Measurements from ENCODE around the gene TMEM121B. TPM values are rescaled to one million over a fixed set of nuclear protein-coding genes. Genes with fewer than 3 reads are reported as not detected.

TMEM121B gene
- total RNA-seq, 1 donor from 2014 or later, result 0.48 TPM

DNA sequence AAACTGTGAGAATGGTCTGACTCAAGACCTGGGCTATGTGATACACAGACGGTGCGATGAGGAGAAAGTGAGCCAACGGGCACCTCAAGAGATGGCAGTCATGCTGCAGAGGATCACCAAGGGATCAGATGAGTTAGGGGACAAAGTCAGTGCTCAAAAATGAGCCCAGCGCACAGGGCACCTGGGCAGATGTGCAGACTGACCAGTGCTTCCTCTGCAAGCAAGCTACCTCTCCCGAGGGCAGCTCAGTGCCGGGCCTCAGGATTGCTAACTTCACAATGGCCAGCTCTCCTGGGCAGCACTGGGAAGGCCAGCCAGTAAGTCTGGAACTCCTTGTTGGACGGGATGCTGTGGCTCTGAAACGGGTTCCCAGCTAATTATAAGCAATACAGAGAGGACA lies 22.7 kb upstream of the TMEM121B start:
- Mint-ChIP-seq H3K27ac (ENCODE audit: unreplicated experiment) (no peak overlapping the region), H3K27me3 (ENCODE audit: unreplicated experiment) (no peaks in the 10 kb centered on the region), H3K9me3 (ENCODE audit: unreplicated experiment) (no peaks in the 10 kb centered on the region), H3K4me3 (ENCODE audit: unreplicated experiment) (no peak overlapping the region), H3K4me1 (ENCODE audit: unreplicated experiment) (no peaks in the 10 kb centered on the region), H3K36me3 (ENCODE audit: unreplicated experiment) (peaks cover 7% of the 10 kb centered on the region)
- DNase-seq (ENCODE audit: extremely low spot score, unreplicated experiment), result no peak
- TF ChIP-seq, protein P1, sequence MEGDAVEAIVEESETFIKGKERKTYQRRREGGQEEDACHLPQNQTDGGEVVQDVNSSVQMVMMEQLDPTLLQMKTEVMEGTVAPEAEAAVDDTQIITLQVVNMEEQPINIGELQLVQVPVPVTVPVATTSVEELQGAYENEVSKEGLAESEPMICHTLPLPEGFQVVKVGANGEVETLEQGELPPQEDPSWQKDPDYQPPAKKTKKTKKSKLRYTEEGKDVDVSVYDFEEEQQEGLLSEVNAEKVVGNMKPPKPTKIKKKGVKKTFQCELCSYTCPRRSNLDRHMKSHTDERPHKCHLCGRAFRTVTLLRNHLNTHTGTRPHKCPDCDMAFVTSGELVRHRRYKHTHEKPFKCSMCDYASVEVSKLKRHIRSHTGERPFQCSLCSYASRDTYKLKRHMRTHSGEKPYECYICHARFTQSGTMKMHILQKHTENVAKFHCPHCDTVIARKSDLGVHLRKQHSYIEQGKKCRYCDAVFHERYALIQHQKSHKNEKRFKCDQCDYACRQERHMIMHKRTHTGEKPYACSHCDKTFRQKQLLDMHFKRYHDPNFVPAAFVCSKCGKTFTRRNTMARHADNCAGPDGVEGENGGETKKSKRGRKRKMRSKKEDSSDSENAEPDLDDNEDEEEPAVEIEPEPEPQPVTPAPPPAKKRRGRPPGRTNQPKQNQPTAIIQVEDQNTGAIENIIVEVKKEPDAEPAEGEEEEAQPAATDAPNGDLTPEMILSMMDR (IDR thresholded peaks at IDR 0.05), result no peak

DNA sequence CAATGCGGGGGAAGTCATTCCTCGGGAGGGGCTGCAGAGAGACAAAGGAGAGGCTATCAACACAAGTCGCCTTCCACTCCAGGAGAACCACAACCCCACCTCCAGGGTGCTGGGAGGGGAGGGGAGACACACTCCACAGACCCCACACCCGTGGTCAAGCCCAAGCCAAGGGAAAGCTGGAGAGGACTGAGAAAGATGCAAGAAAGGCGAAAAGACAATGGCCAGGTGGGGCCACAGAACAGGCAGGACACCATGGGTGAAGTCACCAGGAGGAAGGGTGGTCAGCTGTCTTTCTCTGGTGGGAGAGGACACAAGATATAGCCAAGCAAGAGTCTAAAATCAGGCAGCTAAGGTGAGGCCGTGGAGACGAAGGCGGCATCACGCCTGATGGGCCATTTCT lies 21.9 kb upstream of the TMEM121B start:
- H3K4me1 Mint-ChIP-seq (ENCODE audit: unreplicated experiment), result no peaks in the 10 kb centered on the region
- H3K36me3 Mint-ChIP-seq (ENCODE audit: unreplicated experiment), result peaks cover 9% of the 10 kb centered on the region
- no peak overlapping the region for H3K4me3 Mint-ChIP-seq (ENCODE audit: unreplicated experiment)
- H3K9me3 Mint-ChIP-seq (ENCODE audit: unreplicated experiment), result no peaks in the 10 kb centered on the region
- no peaks in the 10 kb centered on the region for H3K27me3 Mint-ChIP-seq (ENCODE audit: unreplicated experiment)
- no peak for DNase-seq (ENCODE audit: extremely low spot score, unreplicated experiment)
- TF ChIP-seq, protein P1 (IDR thresholded peaks at IDR 0.05), result no peak
- no peak overlapping the region for H3K27ac Mint-ChIP-seq (ENCODE audit: unreplicated experiment)

DNA sequence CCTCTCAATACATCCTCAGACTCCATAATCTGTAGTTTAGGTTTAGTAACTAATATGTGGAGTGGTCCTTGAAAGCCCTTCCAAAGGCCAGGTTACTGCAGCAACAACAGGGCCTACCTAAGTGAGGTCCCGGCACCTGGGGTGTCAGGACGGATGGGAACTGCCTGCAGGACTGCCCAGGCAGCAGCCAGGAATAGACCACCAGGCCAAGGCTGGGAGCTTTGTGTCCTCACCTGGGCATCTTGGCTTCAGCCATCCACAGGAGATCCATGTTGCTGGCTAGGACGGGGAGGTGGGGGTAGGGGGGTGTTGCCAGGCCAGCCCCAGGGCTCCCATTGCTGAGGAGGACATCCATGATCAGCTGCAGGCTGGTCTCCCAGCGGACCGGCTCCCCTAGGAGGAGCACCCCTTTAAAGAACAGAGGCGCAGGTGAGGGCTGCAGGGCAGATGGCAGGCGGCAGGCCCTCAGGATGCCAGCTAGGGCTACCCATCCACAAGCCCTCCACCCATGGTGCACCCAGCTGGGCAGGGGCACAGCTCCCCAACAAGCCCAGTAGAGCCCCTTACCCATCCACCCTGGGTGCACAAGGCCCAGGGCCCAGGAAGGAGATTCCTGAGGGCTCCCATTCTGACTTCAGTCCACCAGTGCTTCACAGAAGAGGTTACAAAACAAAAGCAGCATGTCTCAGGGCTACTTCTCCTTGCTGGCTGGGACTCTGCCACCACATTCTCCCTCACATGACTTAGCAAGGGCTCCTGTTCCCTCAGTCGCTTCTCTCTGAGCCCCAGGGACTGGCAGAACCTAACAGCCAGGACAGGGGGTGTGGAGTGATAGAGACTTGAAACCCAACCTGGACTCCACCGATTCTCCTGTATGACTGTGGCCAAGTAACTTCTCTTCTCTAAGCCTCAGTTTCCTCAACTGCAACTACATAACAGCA lies 19.9 kb upstream of the TMEM121B start:
- TF ChIP-seq, protein P1 (IDR thresholded peaks at IDR 0.05), result no peak
- Mint-ChIP-seq H3K4me1 (ENCODE audit: unreplicated experiment) (no peaks in the 10 kb centered on the region), H3K27me3 (ENCODE audit: unreplicated experiment) (no peaks in the 10 kb centered on the region), H3K9me3 (ENCODE audit: unreplicated experiment) (no peaks in the 10 kb centered on the region), H3K27ac (ENCODE audit: unreplicated experiment) (no peak overlapping the region), H3K36me3 (ENCODE audit: unreplicated experiment) (peaks cover 15% of the 10 kb centered on the region), H3K4me3 (ENCODE audit: unreplicated experiment) (no peak overlapping the region)
- DNase-seq (ENCODE audit: extremely low spot score, unreplicated experiment), result no peak

DNA sequence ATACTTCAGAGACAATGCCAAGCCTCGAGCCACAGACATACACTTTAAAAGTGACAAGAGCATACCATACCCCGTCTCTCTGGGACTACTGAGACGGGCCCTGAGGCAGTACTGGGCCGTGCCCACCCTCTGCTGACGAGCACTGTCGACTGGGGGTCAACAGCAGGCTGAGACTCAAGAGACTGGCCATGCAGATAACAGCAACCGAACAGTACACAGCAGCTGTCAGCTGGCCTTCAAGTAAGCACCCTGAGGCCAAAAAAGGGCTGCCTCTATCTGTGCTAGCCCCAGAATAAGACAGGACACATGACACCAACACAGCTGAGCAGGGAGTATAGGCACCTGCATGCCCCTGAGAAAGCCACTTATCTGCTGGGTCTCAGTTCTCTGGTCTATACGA lies 18.9 kb upstream of the TMEM121B start:
- no peak for DNase-seq (ENCODE audit: extremely low spot score, unreplicated experiment)
- Mint-ChIP-seq H3K36me3 (ENCODE audit: unreplicated experiment) (peaks cover 15% of the 10 kb centered on the region), H3K4me1 (ENCODE audit: unreplicated experiment) (no peaks in the 10 kb centered on the region), H3K9me3 (ENCODE audit: unreplicated experiment) (no peaks in the 10 kb centered on the region), H3K4me3 (ENCODE audit: unreplicated experiment) (no peak overlapping the region), H3K27ac (ENCODE audit: unreplicated experiment) (no peak overlapping the region), H3K27me3 (ENCODE audit: unreplicated experiment) (no peaks in the 10 kb centered on the region)
- TF ChIP-seq, protein P1 (IDR thresholded peaks at IDR 0.05), result no peak

DNA sequence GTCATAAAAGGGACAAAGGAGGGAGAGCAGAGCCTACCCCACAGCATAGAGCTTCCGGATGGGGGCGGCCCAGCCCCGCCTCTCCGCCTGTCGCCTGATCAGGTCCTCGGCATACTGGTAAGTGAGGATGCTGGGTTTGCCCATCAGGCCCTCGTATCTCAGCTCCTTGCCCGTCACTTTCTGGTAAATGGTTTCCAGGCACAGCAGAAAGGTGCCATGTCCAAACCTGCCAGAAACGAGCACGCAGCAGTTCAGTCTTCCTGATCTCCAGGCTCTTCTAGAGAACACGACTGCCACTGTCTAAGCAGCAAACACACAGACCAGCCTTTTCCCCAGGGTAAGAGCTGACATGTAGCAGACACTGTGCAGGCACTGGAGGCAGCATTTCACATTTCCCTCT lies 17.4 kb upstream of the TMEM121B start:
- no peak overlapping the region for H3K4me3 Mint-ChIP-seq (ENCODE audit: unreplicated experiment)
- no peaks in the 10 kb centered on the region for H3K27me3 Mint-ChIP-seq (ENCODE audit: unreplicated experiment)
- peaks cover 13% of the 10 kb centered on the region for H3K36me3 Mint-ChIP-seq (ENCODE audit: unreplicated experiment)
- no peak for DNase-seq (ENCODE audit: extremely low spot score, unreplicated experiment)
- H3K4me1 Mint-ChIP-seq (ENCODE audit: unreplicated experiment), result no peaks in the 10 kb centered on the region
- H3K9me3 Mint-ChIP-seq (ENCODE audit: unreplicated experiment), result no peaks in the 10 kb centered on the region
- TF ChIP-seq, protein P1 (IDR thresholded peaks at IDR 0.05), result no peak
- no peak overlapping the region for H3K27ac Mint-ChIP-seq (ENCODE audit: unreplicated experiment)
